Measurements from ENCODE around the gene ST7.
"Not testable (repeated sequence)": the region's sequence is repeated elsewhere in the genome, so short reads cannot be mapped to it uniquely, and the experiment has no call there.

The ST7 gene, protein sequence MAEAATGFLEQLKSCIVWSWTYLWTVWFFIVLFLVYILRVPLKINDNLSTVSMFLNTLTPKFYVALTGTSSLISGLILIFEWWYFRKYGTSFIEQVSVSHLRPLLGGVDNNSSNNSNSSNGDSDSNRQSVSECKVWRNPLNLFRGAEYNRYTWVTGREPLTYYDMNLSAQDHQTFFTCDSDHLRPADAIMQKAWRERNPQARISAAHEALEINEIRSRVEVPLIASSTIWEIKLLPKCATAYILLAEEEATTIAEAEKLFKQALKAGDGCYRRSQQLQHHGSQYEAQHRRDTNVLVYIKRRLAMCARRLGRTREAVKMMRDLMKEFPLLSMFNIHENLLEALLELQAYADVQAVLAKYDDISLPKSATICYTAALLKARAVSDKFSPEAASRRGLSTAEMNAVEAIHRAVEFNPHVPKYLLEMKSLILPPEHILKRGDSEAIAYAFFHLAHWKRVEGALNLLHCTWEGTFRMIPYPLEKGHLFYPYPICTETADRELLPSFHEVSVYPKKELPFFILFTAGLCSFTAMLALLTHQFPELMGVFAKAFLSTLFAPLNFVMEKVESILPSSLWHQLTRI

DNA sequence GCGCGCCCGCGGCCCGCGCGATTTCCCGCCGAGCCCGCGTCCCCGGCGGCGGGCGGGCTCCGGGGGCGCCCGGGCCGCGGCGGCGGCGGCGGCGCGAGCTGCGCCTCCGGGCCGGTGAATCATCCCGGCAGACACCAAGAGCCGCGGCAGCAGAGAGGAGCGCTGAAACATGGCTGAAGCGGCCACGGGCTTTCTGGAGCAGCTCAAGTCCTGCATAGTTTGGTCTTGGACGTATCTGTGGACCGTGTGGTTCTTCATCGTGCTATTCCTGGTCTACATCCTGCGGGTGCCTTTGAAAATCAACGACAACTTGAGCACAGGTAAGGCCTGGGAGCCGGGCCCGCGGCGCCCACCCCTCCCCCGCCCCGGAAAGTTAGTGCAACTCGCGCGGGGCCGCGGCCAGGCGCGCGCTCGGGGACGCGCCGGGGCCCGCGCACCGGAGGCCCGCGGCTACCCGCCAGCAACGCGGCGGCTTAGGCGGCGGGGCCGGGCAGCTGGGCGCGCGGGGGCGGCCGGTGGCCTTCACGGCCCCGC lies at the start of gene ST7:
Gene ST7 (plus strand): TSS at position 130 of the 534 bp plus-strand sequence. CDS start 40 bp downstream, at position 170.
- DNase-seq: peak; percentile 49

DNA sequence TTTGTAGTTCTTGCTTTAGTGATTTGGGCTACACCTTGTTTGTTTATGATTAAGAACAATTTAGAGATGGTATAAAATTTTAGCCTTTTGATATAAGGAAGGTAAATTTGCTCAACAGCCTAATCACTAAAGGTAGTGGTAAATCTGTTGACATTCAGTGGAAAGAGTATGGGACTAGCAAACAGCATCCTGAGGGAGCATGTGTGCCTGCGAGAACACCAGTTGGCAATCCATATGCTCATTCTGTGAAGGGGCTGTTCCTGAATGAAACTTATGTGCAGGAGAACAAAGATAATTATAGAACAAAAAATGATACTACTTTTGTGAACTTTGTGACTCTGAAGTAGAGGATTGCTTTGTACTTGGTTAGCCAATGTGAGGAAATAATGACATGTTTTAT lies 46.9 kb upstream of the ST7 start:
- no peak for DNase-seq

DNA sequence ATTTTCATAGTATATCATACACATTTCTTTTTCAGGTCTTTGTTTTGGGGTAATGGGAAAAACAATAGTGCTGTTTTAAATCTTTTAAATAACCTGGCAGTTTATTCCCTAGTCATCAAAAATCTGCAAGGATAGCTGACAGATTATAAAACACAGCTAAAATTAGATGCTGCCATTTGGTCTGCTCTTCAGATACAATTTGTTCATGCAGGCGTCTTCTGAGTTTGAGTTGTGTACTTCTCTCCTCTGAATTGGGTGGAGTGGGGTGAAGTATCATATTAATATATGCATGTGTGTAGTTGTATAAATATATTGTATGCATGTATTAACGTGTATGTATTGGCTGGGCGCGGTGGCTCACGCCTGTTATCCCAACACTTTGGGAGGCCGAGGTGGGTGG lies 42.9 kb upstream of the ST7 start:
- DNase-seq: no peak

DNA sequence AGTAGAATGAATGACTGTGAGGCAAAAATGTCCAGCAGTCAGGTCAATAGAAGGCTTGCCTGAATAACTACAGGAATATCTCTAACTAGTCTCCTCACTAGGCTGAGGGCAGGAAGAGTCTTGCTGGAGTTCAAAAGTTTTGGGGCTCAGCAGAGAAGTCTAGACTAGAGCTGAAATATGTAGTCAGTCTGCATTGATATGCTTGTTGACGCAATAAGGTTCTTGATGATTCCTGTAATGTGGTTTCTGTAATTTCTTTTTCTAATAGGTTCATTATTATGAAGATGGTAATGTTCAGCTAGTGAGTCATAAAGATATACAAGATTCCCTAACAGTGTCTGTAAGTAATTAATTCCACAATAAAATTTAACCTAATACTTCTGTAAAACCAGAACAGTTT lies 41.5 kb upstream of the ST7 start:
- DNase-seq: no peak

DNA sequence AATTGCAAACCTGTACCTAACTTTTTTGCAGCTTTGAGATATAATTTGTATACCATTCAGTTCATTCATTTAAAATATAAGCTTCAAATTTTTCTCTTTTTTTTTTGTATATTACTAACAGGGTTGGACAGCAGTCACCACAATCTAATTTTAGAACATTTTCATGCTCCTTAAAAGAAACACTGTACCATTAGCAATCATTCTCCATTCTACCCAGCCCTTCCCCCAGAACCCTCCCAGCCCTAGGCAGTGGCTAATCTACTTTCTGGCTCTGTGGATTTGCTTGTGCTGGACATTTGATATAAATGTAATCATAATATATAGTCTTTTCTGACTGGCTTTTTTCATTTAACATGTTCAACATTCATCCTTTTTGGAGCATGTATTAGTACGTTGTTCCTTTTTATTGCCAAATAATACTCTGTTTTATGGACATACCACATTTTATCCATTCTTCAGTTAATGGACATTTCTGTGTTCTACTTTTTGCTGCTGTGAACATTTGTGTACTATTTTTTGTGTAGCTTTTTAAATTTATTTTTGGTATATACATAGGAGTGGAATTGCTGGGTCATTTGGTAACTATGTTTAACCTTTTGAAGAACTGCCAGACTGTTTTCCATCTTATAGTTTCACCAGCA lies 40.9 kb upstream of the ST7 start:
- no peak for DNase-seq

DNA sequence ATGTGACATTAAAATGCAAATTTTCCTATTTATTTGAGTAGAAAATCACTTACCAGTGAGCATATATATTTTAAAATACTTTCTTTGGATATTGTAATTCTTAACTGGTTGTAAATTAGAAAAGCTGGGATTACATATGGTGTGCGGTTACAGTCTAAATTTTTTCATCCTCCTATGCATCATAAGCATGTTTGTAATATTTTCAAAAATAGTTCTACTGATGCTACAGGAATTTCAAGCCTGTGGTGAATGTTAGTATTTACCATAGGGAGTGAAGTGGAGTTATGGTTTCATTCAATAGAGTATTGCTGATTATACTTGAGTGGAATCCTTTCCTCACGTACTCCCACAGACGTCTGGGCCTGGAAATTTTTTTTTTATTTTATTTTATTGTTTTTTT lies 34.6 kb upstream of the ST7 start:
- DNase-seq: no peak

DNA sequence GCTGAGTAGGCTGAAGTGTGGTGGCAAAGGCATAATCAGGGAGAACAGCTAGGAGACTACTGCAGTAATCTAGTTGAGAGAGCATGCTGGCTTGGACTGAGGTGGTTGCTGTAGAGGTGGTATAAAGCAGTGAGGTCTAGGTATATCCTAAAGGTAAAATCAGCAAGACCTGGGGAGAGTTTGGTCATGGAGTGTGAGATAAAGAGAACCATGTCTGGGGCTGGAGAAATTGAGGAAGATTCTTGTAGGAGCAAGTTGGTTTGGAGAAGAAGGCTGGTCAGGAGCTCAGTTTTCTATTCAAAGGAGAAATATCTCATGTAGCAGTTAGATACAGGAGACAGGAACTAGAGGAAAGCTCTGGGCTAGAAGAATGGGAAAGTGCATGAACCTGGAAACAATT lies 32.9 kb upstream of the ST7 start:
- no peak for DNase-seq

DNA sequence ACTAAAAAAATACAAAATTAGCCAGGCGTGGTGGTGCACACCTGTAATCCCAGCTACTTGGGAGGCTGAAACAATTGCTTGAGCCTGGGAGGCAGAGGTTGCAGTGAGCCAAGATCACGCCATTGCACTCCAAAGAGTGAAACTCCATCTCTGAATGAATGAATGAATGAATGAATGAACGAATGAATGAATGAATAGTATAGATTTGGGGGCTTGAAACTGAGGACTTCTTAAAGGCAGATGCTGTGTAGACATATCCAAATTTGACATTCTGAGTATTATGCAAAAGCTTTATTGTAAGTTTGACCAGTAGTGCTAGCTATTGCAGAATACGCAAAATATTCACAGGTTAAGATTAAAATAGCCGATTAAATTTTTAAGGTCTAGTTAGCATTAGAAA lies 30.8 kb upstream of the ST7 start:
- no peak for DNase-seq

DNA sequence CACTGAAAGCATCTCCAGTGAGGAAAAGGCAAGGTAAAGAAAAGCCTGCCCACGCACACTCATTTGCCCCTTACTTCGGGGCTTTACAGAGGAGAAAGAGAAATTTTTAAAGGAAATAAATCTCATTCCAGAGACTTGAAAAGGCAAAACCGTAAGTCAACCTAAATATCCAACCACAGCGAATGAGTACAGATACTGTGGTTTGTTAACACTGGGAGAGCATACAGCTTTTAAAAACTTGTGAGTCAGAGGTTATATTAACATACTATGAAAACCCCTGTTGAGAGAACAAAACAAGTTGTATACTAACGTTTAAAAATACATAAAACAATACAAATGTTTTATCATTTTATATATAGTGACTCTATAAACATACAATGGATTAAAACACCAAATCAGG lies 28.6 kb upstream of the ST7 start:
- DNase-seq: no peak

DNA sequence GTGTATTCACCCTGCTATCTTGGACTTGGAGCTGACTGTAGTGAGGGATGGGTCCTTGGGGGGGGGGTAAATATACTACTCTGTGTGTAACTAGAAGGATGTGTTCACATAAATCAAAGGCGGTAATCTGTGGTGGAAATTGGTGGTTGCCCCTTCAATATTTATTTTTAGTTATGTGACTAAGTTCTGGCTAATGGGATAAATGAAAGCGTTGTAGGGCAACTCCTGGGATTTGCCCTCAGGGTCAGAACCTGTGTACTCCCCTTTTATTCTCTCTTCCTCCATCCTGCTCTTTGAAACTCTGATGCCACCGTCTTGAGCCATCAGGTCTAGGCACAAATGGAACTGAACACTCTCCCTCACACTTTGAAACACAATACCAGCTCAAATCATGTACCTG lies 24.3 kb upstream of the ST7 start:
- no peak for DNase-seq

DNA sequence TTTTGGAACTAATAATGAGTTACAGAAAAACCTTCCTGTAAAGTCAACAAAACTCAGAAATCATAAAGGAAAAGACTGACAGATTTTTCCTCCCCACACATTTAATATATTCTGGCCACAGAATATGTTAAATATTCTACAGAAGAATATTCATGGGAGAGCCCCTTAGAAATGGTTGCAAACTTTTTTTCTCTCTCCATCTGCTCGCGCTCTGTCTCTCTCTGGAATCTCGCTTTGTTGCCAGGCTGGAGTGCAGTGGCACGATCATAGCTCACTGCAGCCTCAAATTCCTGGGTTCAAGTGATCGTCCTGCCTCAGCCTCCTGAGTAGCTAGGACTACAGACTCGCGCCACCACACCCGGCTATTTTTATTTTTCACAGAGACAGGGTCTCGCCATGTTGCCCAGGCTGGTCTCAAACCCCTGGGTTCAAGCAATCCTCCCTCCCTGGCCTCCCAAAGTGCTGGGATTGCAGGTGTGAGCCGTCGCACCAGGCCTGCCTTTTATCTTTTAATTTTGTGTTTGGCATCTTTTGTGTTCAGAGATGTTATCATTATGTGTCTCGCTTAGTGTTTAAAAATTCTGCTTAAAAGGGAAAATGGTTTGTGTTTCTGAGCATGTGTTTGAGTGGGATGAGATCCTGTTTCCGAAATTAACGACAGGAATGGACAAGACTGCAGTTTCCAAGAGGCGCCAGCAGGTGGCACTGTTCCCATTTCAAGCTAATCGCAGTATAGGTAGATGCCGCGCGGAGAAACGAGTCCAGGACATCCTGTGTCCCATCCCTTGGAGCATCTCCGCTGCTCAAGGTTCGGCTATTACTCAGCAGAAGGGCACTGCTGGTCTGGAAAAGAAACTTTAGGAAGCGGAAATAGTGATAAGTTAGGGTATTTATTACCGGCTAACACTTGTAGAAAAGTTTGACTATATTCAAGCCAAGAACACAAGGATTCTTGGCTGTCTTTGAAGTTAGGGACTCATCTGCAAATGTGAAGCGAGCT lies 23.1 kb upstream of the ST7 start:
- peak; percentile 48 for DNase-seq

DNA sequence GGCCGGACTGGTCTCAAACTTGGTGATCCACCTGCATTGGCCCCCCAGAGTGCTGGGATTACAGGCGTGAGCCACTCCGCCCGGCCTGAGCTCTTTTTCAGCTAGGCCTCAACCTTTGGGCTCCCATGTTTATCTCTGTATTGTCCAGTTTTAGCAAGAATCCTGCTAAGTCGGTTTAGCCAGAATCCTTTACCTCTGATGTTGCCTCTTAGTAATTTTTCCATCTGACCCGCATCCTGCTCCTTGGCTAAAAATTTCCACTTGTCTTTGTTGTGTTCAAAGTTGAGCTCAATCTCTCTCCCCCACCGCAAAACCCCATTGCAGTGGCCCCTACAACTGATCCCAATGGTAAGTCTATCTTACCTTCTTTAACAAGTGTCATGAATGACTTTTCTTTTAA lies 20.7 kb upstream of the ST7 start:
- no peak for DNase-seq

DNA sequence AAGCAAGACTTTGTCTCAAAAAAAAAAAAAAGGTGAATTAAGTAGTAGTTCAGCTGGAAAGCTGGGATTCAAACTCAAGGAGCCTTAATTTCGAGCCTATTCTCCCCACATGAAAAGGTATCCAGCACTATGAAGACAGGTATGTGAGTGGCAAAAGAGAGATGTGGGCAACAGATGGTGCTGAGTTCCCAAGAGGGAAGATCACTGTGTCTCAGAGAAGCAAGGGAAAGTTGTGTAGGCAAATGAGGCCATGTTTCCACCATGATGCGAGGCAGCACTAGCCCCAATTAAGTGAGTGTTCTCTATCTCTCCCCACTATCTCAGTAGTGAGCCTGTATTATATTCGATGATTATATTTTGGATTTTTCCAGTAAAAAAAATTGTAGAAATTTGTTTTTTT lies 19.8 kb upstream of the ST7 start:
- no peak for DNase-seq

DNA sequence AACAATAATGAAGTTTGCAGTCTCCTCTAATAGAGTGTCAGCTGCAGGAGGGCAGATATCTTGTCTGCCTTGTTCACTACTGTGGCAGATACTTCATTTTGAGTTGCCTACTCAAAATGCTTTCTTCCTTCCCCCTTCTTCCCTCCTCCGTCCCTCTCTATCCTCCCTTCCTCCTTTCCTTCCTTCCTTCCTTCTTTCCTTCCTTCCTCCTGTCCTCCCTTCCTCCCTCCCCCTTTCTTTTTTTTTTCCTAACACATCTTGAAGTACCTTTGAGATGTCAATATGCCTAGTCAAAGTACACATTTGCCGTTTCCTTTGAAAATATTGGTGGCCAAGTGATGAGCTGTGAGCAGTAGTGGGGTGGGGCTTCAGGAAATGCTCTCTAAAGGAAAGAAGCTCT lies 18.7 kb upstream of the ST7 start:
- DNase-seq: no peak

DNA sequence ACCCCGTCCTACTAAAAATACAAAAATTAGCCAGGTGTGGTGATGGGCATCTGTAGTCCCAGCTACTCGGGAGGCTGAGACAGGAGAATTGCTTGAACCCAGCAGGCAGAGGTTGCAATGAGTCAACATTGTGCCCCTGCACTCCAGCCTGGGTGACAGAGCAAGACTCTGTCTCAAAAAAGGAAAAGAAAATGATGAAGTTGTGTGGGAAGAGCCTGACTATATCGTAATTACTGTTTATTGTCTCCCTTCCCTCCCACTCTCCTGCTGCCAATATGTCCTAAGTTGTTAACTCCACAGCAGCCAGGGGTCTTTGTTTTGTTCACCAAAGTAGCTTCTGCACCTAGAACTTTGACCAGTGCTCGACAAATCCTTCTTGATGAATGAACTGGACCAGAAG lies 16.5 kb upstream of the ST7 start:
- not testable (repeated sequence) for DNase-seq

DNA sequence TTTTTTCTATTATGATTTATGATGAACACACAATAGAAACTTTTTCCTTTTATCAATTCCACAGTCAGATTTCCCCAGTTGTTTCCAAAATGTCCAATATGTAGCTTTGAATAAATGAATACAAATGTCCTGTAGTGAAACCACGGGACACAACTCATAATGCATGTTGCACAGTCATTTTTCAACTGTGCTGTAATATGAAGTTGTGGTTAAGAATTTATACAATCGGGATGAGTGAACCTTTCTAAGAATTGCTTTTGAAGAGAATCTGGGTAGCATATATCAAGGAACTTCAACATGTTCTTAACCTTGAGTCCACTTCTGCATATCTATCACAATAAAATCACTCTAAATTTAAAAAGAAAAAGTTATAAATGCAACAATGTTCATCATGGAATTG lies 14.6 kb upstream of the ST7 start:
- no peak for DNase-seq

DNA sequence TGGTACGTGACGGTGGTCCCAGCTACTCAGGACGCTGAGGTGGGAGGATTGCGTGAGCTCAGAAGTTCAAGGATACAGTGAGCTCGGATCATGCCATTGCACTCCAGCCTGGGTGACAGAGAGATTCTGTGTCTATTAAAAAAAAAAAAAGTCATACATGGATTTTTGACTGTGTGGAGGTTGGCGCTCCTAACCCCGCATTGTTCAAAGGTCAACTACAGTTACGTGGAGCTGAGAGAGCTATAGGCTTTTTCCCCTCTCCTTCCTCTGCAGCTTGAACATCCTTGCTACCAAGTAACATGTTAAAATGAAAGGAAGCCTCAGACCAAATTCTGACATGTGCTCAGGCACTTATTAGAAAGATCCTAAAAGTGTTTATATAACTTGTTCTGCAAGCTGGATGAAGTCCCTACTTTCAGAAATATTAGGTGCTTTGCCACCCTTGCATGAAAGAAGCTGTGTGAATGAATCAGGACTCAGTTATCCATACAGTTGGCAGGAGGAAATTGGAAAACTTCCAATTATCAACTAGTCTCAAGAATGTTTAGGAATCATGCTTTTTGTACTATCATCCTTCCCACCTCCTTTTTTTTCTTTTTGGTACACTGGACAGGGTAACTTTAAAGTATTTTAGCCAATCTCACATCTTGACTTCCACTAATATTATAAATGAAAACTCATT lies 12.5 kb upstream of the ST7 start:
- DNase-seq: no peak

DNA sequence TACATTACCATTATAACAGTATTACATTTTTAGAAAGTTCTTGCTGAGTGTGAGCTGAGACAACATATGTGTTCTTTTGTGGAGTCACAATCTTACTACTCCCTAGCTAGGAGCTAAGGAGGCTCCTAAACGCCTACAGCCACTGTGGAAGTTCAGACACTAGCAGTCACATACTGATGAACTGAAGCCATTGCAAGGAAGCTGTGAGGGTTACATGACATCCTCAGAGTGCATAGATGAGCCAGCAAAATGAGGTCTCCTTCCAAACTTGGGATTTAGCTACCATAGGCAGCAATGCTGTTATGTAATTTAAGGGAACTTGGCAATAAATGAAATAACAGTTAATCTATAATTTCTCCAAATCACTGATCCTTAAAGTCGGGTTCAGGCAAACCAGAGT lies 10.8 kb upstream of the ST7 start:
- no peak for DNase-seq

DNA sequence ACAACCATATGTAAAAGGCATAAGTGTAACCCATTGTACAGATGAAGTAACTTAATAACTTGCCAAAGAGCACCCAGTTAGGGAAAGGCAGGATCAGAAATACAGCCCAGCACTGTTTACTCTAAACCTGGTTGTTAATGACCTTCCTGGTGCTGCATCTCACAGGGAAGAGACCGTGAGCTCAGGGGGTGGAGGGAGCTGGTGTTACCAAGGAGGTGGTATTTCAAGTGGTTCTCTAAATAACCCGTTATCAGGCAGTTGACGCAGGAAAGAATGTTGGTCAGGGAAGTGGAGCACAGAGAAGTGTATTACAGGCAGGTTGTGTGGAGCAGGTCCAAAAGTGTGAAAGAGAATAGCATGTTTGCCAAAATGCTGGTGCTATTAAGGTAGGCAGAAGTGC lies 4.4 kb upstream of the ST7 start:
- no peak for DNase-seq

DNA sequence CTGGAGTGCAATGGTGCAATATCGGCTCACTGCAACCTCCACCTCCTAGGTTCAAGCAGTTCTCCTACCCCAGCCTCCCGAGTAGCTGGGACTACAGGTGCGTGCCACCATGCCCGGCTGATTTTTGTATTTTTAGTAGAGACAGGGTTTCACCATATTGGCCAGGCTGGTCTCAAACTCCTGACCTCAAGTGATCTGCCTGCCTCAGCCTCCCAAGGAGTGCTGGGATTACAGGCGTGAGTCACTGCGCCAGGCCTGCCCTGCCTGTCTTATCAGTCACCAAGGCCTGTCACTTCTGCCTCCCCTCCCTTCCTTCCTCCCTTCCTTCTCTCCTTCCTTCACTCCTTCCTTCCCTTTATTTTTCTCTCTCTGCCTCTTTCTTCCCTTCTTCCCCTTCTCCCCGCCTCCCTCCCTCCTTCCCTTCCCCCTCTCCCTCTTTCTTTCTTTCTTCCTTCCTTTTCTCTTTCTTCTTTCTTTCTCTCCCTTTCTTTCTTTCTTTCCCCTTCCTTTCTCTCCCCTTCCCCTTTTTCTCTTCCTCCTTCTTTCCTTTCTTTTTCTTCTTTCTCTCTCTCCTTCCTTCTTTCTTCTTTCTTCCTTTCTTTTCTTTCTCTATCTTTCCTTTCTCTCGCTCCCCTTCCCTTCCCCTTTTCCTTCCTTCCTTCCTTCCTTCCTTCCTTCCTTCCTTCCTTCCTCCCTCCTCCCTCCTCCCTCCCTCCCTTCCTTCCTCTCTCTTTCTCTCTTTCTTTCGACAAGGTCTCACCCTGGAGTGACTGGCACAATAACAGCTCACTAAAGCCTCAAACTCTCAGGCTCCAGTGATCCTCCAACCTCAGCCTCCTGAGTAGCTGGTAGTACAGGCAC lies 3.1 kb upstream of the ST7 start:
- no peak for DNase-seq

DNA sequence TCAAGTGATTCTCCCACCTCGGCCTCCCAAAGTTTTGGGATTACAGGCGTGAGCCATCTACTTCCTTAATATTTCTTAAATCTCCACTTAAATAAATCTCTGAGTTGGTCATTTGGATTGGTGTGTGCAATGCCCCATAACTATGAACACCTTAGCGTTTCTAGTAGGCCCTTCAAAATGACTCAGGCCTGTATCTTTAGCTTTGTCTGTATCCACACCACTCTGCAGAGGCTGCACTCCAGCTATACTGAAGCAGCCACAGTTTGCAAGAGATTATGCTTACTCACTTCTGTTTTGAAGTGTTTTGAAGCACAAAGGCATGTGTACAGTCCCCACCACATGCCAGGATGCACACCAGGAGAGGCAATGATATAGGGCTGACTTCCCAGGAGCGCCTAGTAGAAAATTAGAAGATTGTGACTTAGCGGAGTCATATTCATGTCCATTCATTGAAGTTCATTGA lies 2.4 kb upstream of the ST7 start:
- DNase-seq: no peak
